HFFc6 (cell line): ENCODE measurements around the gene MTSS2. TPM values are rescaled to one million over a fixed set of nuclear protein-coding genes. Genes with fewer than 3 reads are reported as not detected.

ENCODE experiments used
- DNase-seq: peaks from one replicate; pipeline ENCODE4 v3.0.0-alpha.2; 2018
- H3K27ac Mint-ChIP-seq: 2 replicates; pipeline ENCODE4 v1.8.0; 2020; ENCODE audit warnings: mild to moderate bottlenecking, mixed read lengths
- H3K27me3 Mint-ChIP-seq: 2 replicates; pipeline ENCODE4 v1.8.0; 2021; ENCODE audit warnings: mild to moderate bottlenecking, moderate library complexity, mixed read lengths; ENCODE audit not compliant: insufficient read depth
- H3K36me3 Mint-ChIP-seq: 2 replicates; pipeline ENCODE4 v1.8.0; 2021; ENCODE audit warnings: low read depth, mixed read lengths
- H3K4me1 Mint-ChIP-seq: 2 replicates; pipeline ENCODE4 v1.8.0; 2020; ENCODE audit warnings: low read depth, mixed read lengths
- H3K4me3 Mint-ChIP-seq: 2 replicates; pipeline ENCODE4 v1.8.0; 2020; ENCODE audit warnings: mild to moderate bottlenecking, moderate library complexity, mixed read lengths
- H3K9me3 Mint-ChIP-seq: 2 replicates; pipeline ENCODE4 v1.8.0; 2020; ENCODE audit warnings: mild to moderate bottlenecking, mixed read lengths
- total RNA-seq, 6 experiments: library from RNA; stranded (reverse); fragmentation: NEBNext Ultra II Directional; extraction: Animal tissue kit (Norgen Biotek cat#: 25700); gene quantifications; 2 replicates in 1 of 6; 3 replicates in 5 of 6; pipeline ENCODE4 v1.2.3, GENCODE V29; 2021
- TF ChIP-seq, protein P1 (sequence below): fragments of 200-600 bp; sonication (generic); IDR thresholded peaks from 2 replicates; pipeline ENCODE4 v1.5.0; 2021; ENCODE audit warnings: antibody characterized with exemption, mild to moderate bottlenecking

Gene MTSS2
- total RNA-seq, 6 experiments from 2014 or later = 82.0 to 96.1 (median 86.5) TPM

DNA sequence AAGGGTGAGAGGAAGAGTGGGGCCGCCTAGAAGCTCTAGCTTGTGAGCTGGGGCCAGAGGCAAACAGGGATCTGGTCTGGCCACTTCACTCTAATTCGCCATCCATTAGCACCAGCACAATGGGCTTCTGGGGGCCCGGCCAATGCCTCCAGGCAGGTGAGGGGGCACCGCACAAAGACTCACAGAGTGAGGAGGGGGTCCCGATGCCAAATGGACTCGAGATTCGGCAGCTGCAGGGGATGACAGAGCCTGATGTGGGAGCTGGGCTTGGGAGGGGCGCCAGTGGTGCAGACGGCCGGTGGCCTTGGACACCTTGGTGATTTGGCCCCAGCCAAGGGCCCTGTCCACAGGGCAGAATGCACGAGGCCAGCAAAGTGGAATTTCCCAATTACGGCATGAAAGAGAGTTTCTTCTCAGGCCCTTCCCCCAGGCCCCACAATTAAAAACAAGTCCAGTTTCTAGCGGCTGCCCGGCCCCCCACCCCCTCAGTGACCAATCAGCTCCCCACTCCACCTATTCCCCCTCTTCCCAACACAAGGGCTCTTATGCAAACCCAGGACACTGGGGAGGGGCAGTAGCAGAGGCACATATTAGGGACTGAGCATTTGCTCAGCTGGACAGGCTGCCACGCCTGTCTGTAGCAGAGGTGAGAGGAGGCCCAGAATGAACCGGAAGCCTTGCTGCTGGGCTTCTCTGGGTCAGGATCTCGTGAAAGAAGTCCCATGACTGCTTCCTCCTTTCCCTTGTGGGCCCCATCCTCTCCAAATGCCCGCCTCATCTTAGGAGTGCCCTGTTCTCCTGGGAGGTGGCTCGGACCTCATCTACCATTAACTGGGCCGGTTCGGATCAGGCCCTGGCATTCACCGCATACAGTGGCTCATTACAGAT lies 39.4 kb upstream of the MTSS2 start:
- no peaks in the 10 kb centered on the region for H3K9me3 Mint-ChIP-seq
- no peak for DNase-seq
- H3K4me3 Mint-ChIP-seq = no peak overlapping the region
- TF ChIP-seq, protein P1, sequence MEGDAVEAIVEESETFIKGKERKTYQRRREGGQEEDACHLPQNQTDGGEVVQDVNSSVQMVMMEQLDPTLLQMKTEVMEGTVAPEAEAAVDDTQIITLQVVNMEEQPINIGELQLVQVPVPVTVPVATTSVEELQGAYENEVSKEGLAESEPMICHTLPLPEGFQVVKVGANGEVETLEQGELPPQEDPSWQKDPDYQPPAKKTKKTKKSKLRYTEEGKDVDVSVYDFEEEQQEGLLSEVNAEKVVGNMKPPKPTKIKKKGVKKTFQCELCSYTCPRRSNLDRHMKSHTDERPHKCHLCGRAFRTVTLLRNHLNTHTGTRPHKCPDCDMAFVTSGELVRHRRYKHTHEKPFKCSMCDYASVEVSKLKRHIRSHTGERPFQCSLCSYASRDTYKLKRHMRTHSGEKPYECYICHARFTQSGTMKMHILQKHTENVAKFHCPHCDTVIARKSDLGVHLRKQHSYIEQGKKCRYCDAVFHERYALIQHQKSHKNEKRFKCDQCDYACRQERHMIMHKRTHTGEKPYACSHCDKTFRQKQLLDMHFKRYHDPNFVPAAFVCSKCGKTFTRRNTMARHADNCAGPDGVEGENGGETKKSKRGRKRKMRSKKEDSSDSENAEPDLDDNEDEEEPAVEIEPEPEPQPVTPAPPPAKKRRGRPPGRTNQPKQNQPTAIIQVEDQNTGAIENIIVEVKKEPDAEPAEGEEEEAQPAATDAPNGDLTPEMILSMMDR = no peak
- no peak overlapping the region for H3K27ac Mint-ChIP-seq
- peaks cover 15% of the 10 kb centered on the region for H3K36me3 Mint-ChIP-seq
- no peaks in the 10 kb centered on the region; the same call in 1 of the 2 replicates for H3K27me3 Mint-ChIP-seq
- H3K4me1 Mint-ChIP-seq = peaks cover 9% of the 10 kb centered on the region; the same call in 1 of the 2 replicates

DNA sequence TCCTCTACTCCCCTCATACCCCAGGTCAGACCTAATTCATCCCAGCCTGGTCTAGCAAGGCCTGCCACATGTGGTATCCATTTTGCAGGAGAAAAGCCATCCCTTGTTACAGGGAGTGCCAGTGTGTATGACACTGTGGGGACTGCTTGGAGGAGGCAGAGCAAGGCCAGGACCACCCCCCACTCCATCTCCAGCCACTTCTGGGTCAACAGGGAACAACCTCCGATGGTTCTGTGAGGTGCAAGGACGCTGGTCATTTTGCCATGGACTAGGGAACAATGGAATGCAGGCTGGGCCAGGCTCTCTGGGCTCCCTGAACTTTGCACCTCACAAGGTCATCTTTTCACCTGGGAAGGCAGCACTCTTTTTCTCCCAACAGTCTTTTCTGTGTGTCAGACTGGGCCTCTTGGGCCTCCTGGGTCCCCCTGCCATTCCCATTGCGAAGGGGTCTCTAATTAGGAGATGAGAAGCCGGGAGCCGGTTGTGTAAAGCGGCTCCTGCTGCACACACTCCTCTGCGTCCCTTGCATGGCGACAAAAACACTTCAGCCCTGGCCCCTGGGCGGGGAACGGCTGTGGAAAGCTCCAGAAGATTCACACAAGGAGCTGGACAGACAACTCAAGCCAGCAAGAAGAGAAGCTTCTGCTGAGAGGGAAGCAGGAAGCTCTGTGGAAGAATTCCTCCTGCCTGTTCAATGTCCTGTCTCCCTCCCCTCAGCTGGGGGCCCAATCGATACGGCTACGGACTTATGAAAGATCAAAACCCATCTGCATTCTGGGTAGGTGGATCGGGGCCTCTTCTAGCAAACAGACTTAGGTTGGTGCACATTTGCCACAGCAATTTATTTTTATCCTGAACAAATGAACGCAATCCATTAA lies 38.5 kb upstream of the MTSS2 start:
- H3K4me3 Mint-ChIP-seq = no peak overlapping the region
- H3K36me3 Mint-ChIP-seq = peaks cover 20% of the 10 kb centered on the region
- H3K27me3 Mint-ChIP-seq = no peaks in the 10 kb centered on the region; the same call in 1 of the 2 replicates
- H3K9me3 Mint-ChIP-seq = no peaks in the 10 kb centered on the region
- TF ChIP-seq, protein P1 = no peak
- DNase-seq = no peak
- no peak overlapping the region for H3K27ac Mint-ChIP-seq
- H3K4me1 Mint-ChIP-seq = peaks cover 10% of the 10 kb centered on the region; the same call in 1 of the 2 replicates

GRCh38 chr16:70723740-70724145 lies 37.9 kb upstream of the MTSS2 start:
- H3K4me1 Mint-ChIP-seq = peaks cover 10% of the 10 kb centered on the region; the same call in 1 of the 2 replicates
- no peaks in the 10 kb centered on the region for H3K9me3 Mint-ChIP-seq
- no peak overlapping the region for H3K4me3 Mint-ChIP-seq
- DNase-seq = no peak
- no peak overlapping the region for H3K27ac Mint-ChIP-seq
- H3K36me3 Mint-ChIP-seq = peaks cover 22% of the 10 kb centered on the region
- TF ChIP-seq, protein P1 = no peak
- no peaks in the 10 kb centered on the region; the same call in 1 of the 2 replicates for H3K27me3 Mint-ChIP-seq

GRCh38 chr16:70721202-70721963 lies 35.5 kb upstream of the MTSS2 start:
- peaks cover 14% of the 10 kb centered on the region for H3K4me1 Mint-ChIP-seq
- peak overlapping the region; percentile 15; the same call in 1 of the 2 replicates for H3K27ac Mint-ChIP-seq
- H3K36me3 Mint-ChIP-seq = peaks cover 22% of the 10 kb centered on the region
- H3K27me3 Mint-ChIP-seq = no peaks in the 10 kb centered on the region
- no peaks in the 10 kb centered on the region for H3K9me3 Mint-ChIP-seq
- TF ChIP-seq, protein P1 = no peak
- DNase-seq = no peak
- no peak overlapping the region for H3K4me3 Mint-ChIP-seq
